ENCODE measurements around the gene INIP. TPM values are rescaled to one million over a fixed set of nuclear protein-coding genes. Genes with fewer than 3 reads are reported as not detected.
A peak's percentile ranks its signal among the peaks of the same experiment; 100 is the strongest.
"Not testable (repeated sequence)": the region's sequence is repeated elsewhere in the genome, so short reads cannot be mapped to it uniquely, and the experiment has no call there.

The INIP gene
- total RNA-seq, 2 experiments from 2014 or later = 32.1 to 32.8 TPM

- no peaks in the 10 kb centered on the region for H3K4me1 Mint-ChIP-seq (ENCODE audit: low read depth)
- CTCF ChIA-PET = interaction anchor here (1.1 kb wide), 1 partner anchor 10 kb away, joined by 4 read pairs; the partner anchor contains the start of gene INIP
- ATAC-seq (no peak), DNase-seq (no peak)
- no peaks in the 10 kb centered on the region for H3K36me3 Mint-ChIP-seq (ENCODE audit: low read depth)
- H3K4me3 Mint-ChIP-seq = no peak overlapping the region
- H3K9me3 Mint-ChIP-seq (ENCODE audit: insufficient read depth) = no peaks in the 10 kb centered on the region
- POLR2A ChIA-PET = no interaction called here
- no peak overlapping the region for H3K27ac Mint-ChIP-seq
- no peaks in the 10 kb centered on the region for H3K27me3 Mint-ChIP-seq (ENCODE audit: low read depth)
Observed at GRCh38 chr9:112728401-112728800, 10.5 kb upstream of the INIP start.

GRCh38 chr9:112726428-112726827 is 8.5 kb upstream of the INIP start:
- DNase-seq = no peak
- no peaks in the 10 kb centered on the region for H3K4me1 Mint-ChIP-seq (ENCODE audit: low read depth)
- H3K36me3 Mint-ChIP-seq (ENCODE audit: low read depth) = no peaks in the 10 kb centered on the region
- no peak for ATAC-seq
- POLR2A ChIA-PET = no interaction called here
- no peak overlapping the region for H3K4me3 Mint-ChIP-seq
- no peaks in the 10 kb centered on the region for H3K27me3 Mint-ChIP-seq (ENCODE audit: low read depth)
- H3K27ac Mint-ChIP-seq = no peak overlapping the region
- no peaks in the 10 kb centered on the region for H3K9me3 Mint-ChIP-seq (ENCODE audit: insufficient read depth)
- CTCF ChIA-PET = interaction anchor here (0.5 to 1.1 kb wide), 3 partner anchors 9 to 67 kb away, joined by 3 to 4 read pairs (median 4); partner anchors contain the start of gene INIP

- CTCF ChIA-PET = interaction anchor here (1.1 kb wide), 1 partner anchor 67 kb away, joined by 3 read pairs; no protein-coding TSS in a partner anchor
- DNase-seq (no peak), ATAC-seq (no peak)
- no peaks in the 10 kb centered on the region for H3K36me3 Mint-ChIP-seq (ENCODE audit: low read depth)
- H3K4me3 Mint-ChIP-seq = no peak overlapping the region
- no peaks in the 10 kb centered on the region for H3K4me1 Mint-ChIP-seq (ENCODE audit: low read depth)
- no peaks in the 10 kb centered on the region for H3K9me3 Mint-ChIP-seq (ENCODE audit: insufficient read depth)
- no peak overlapping the region for H3K27ac Mint-ChIP-seq
- no peaks in the 10 kb centered on the region for H3K27me3 Mint-ChIP-seq (ENCODE audit: low read depth)
- POLR2A ChIA-PET = no interaction called here
Observed at GRCh38 chr9:112725961-112726360, 8.0 kb upstream of the INIP start.

GRCh38 chr9:112722749-112723148 is 4.8 kb upstream of the INIP start:
- H3K36me3 Mint-ChIP-seq (ENCODE audit: low read depth); H3K9me3 Mint-ChIP-seq (ENCODE audit: insufficient read depth); H3K4me1 Mint-ChIP-seq (ENCODE audit: low read depth); H3K27ac Mint-ChIP-seq; ATAC-seq; H3K27me3 Mint-ChIP-seq (ENCODE audit: low read depth); H3K4me3 Mint-ChIP-seq; DNase-seq; POLR2A ChIA-PET: not testable (repeated sequence)
- CTCF ChIA-PET = interaction anchor here (0.8 kb wide), 1 partner anchor 70 kb away, joined by 3 read pairs; no protein-coding TSS in a partner anchor

GRCh38 chr9:112720113-112720780 is 2.3 kb upstream of the INIP start:
- H3K27me3 Mint-ChIP-seq (ENCODE audit: low read depth) = no peaks in the 10 kb centered on the region
- ChIA-PET CTCF (interaction anchor here (3.4 to 5.3 kb wide), 2 partner anchors 30 to 73 kb away, joined by 22 to 39 read pairs; partner anchors contain the start of gene SNX30), POLR2A (interaction anchor here (1.5 to 2.6 kb wide), 2 partner anchors 32 to 341 kb away, joined by 3 to 7 read pairs; partner anchors contain the start of gene HSDL2)
- H3K4me3 Mint-ChIP-seq = no peak overlapping the region
- peaks cover 4% of the 10 kb centered on the region for H3K36me3 Mint-ChIP-seq (ENCODE audit: low read depth)
- H3K9me3 Mint-ChIP-seq (ENCODE audit: insufficient read depth) = no peaks in the 10 kb centered on the region
- DNase-seq (no peak), ATAC-seq (no peak)
- H3K4me1 Mint-ChIP-seq (ENCODE audit: low read depth) = peaks cover 25% of the 10 kb centered on the region
- no peak overlapping the region for H3K27ac Mint-ChIP-seq

GRCh38 chr9:112719696-112720095 is 1.8 kb upstream of the INIP start:
- CTCF ChIA-PET = interaction anchor here (1.2 to 5.3 kb wide), 3 partner anchors 31 to 190 kb away, joined by 3 to 39 read pairs (median 22); partner anchors contain the start of gene SNX30
- Mint-ChIP-seq H3K27me3 (ENCODE audit: low read depth) (no peaks in the 10 kb centered on the region), H3K4me1 (ENCODE audit: low read depth) (peaks cover 25% of the 10 kb centered on the region), H3K27ac (peak overlapping the region; percentile 30), H3K4me3 (no peak overlapping the region), H3K9me3 (ENCODE audit: insufficient read depth) (no peaks in the 10 kb centered on the region), H3K36me3 (ENCODE audit: low read depth) (peaks cover 4% of the 10 kb centered on the region)
- DNase-seq (no peak), ATAC-seq (no peak)
- POLR2A ChIA-PET = interaction anchor here (1.0 to 2.6 kb wide), 2 partner anchors 32 to 233 kb away, joined by 3 to 7 read pairs; partner anchors contain the start of gene KIAA1958

GRCh38 chr9:112719241-112719691 is 1.3 kb upstream of the INIP start:
- Mint-ChIP-seq H3K4me1 (ENCODE audit: low read depth) (peaks cover 25% of the 10 kb centered on the region), H3K27me3 (ENCODE audit: low read depth) (no peaks in the 10 kb centered on the region), H3K9me3 (ENCODE audit: insufficient read depth) (no peaks in the 10 kb centered on the region), H3K4me3 (no peak overlapping the region), H3K27ac (no peak overlapping the region), H3K36me3 (ENCODE audit: low read depth) (peaks cover 4% of the 10 kb centered on the region)
- CTCF ChIA-PET = interaction anchor here (1.2 to 5.3 kb wide), 5 partner anchors 11 to 234 kb away, joined by 3 to 39 read pairs (median 13); partner anchors contain the start of genes KIAA1958 and SNX30
- no peak for DNase-seq
- POLR2A ChIA-PET = interaction anchor here (1.0 to 2.6 kb wide), 2 partner anchors 33 to 233 kb away, joined by 3 to 7 read pairs; partner anchors contain the start of gene KIAA1958
- ATAC-seq = no peak

- ChIA-PET POLR2A (no interaction called here), CTCF (interaction anchor here (1.8 kb wide), 1 partner anchor 80 kb away, joined by 6 read pairs; no protein-coding TSS in a partner anchor)
- Mint-ChIP-seq H3K4me1 (ENCODE audit: low read depth) (peaks cover 30% of the 10 kb centered on the region), H3K27me3 (ENCODE audit: low read depth) (no peaks in the 10 kb centered on the region), H3K36me3 (ENCODE audit: low read depth) (peaks cover 25% of the 10 kb centered on the region), H3K27ac (no peak overlapping the region), H3K4me3 (no peak overlapping the region), H3K9me3 (ENCODE audit: insufficient read depth) (no peaks in the 10 kb centered on the region)
- ATAC-seq (no peak), DNase-seq (no peak)
Observed at GRCh38 chr9:112712678-112713077, 5.2 kb downstream of the INIP start.

- POLR2A ChIA-PET = no interaction called here
- ATAC-seq (no peak), DNase-seq (no peak)
- peaks cover 24% of the 10 kb centered on the region for H3K36me3 Mint-ChIP-seq (ENCODE audit: low read depth)
- H3K9me3 Mint-ChIP-seq (ENCODE audit: insufficient read depth) = no peaks in the 10 kb centered on the region
- CTCF ChIA-PET = interaction anchor here (0.9 to 1.8 kb wide), 2 partner anchors 82 to 331 kb away, joined by 5 to 6 read pairs; partner anchors contain the start of gene HSDL2
- H3K27me3 Mint-ChIP-seq (ENCODE audit: low read depth) = no peaks in the 10 kb centered on the region
- peaks cover 20% of the 10 kb centered on the region for H3K4me1 Mint-ChIP-seq (ENCODE audit: low read depth)
- H3K4me3 Mint-ChIP-seq = no peak overlapping the region
- H3K27ac Mint-ChIP-seq = no peak overlapping the region
Observed at GRCh38 chr9:112711050-112711689, 6.7 kb downstream of the INIP start.

GRCh38 chr9:112705768-112706427 is 12.0 kb downstream of the INIP start:
- peaks cover 14% of the 10 kb centered on the region for H3K36me3 Mint-ChIP-seq (ENCODE audit: low read depth)
- DNase-seq = no peak
- no peak overlapping the region for H3K4me3 Mint-ChIP-seq
- no peak overlapping the region for H3K27ac Mint-ChIP-seq
- no peaks in the 10 kb centered on the region for H3K27me3 Mint-ChIP-seq (ENCODE audit: low read depth)
- CTCF ChIA-PET = interaction anchor here (0.6 to 1.4 kb wide), 3 partner anchors 12 to 516 kb away, joined by 3 read pairs; partner anchors contain the start of gene INIP
- POLR2A ChIA-PET = no interaction called here
- H3K9me3 Mint-ChIP-seq (ENCODE audit: insufficient read depth) = no peaks in the 10 kb centered on the region
- ATAC-seq = no peak
- H3K4me1 Mint-ChIP-seq (ENCODE audit: low read depth) = peaks cover 8% of the 10 kb centered on the region

- Mint-ChIP-seq H3K27me3 (ENCODE audit: low read depth) (no peaks in the 10 kb centered on the region), H3K4me3 (no peak overlapping the region), H3K4me1 (ENCODE audit: low read depth) (peaks cover 25% of the 10 kb centered on the region), H3K36me3 (ENCODE audit: low read depth) (peaks cover 21% of the 10 kb centered on the region), H3K9me3 (ENCODE audit: insufficient read depth) (no peaks in the 10 kb centered on the region), H3K27ac (no peak overlapping the region)
- ATAC-seq (no peak), DNase-seq (no peak)
- ChIA-PET POLR2A (no interaction called here), CTCF (no interaction called here)
Observed at GRCh38 chr9:112703304-112703703, 14.6 kb downstream of the INIP start.

Measured in activated CD8-positive, alpha-beta T cell treated with anti-CD3 and anti-CD28 coated beads, Interleukin-2, amount 10 ng/mL, durations not matched to agents 7 days and 5 days (primary cell).